Keratinocyte (primary cell): Measurements from ENCODE around the gene SERPINA1. TPM values are rescaled to one million over a fixed set of nuclear protein-coding genes. Genes with fewer than 3 reads are reported as not detected.

Source experiments
- DNase-seq: peaks from one replicate; pipeline ENCODE4 v3.0.0-alpha.2; 2011; ENCODE audit warnings: low read depth, missing footprints, low spot score
- FAIRE-seq: peaks from 2 replicates; lab custom pipeline; 2011; peaks lifted over from hg19 to GRCh38; lab: Jason Lieb, UNC
- H2AFZ ChIP-seq: 2 replicates; pipeline ENCODE4 v1.6.0; 2012; ENCODE audit warnings: low read length, control low read depth, inconsistent platforms; ENCODE audit not compliant: control insufficient read depth
- H3K27ac ChIP-seq: 2 replicates; pipeline ENCODE4 v1.5.1; 2011; ENCODE audit warnings: low read length; ENCODE audit not compliant: control insufficient read depth, insufficient read depth
- H3K27me3 ChIP-seq: 3 replicates; pipeline ENCODE4 v1.6.0; 2011; ENCODE audit warnings: low read length; ENCODE audit not compliant: control insufficient read depth, insufficient read depth; ENCODE audit errors: extremely low read depth
- H3K36me3 ChIP-seq, 2 experiments: 2 replicates in 1 of 2; 3 replicates in 1 of 2; pipeline ENCODE4 v1.5.1; 2011; ENCODE audit warnings: low read length in 2 of 2, mild to moderate bottlenecking in 1 of 2; ENCODE audit not compliant: control insufficient read depth in 2 of 2, insufficient read depth in 2 of 2; ENCODE audit errors: extremely low read depth in 1 of 2
- H3K4me1 ChIP-seq: 3 replicates; pipeline ENCODE4 v1.5.1; 2011; ENCODE audit warnings: low read length; ENCODE audit not compliant: control insufficient read depth, insufficient read depth; ENCODE audit errors: extremely low read depth
- H3K4me2 ChIP-seq: 3 replicates; pipeline ENCODE4 v1.6.0; 2011; ENCODE audit warnings: low read depth, low read length; ENCODE audit not compliant: control insufficient read depth, insufficient read depth; ENCODE audit errors: extremely low read depth
- H3K4me3 ChIP-seq, 3 experiments: fragments of 200-600 bp in 1 of 3; sonication (generic) in 1 of 3; 2 replicates in 2 of 3; 3 replicates in 1 of 3; pipeline ENCODE4 v1.5.1; 2011 to 2016; ENCODE audit warnings: low read length in 3 of 3, mild to moderate bottlenecking in 3 of 3, control low read depth in 2 of 3, inconsistent platforms in 1 of 3, low read depth in 1 of 3, mixed read lengths in 1 of 3, mixed run types in 1 of 3, moderate library complexity in 1 of 3; ENCODE audit not compliant: control insufficient read depth in 2 of 3, insufficient read depth in 2 of 3; ENCODE audit errors: extremely low read depth in 1 of 3
- H3K79me2 ChIP-seq: 2 replicates; pipeline ENCODE4 v1.6.0; 2012; ENCODE audit warnings: low read length; ENCODE audit not compliant: control insufficient read depth, insufficient read depth
- H3K9ac ChIP-seq: 3 replicates; pipeline ENCODE4 v1.6.0; 2011; ENCODE audit warnings: low read length; ENCODE audit not compliant: control insufficient read depth, insufficient read depth; ENCODE audit errors: extremely low read depth
- H3K9me1 ChIP-seq: 3 replicates; pipeline ENCODE4 v1.6.0; 2011; ENCODE audit warnings: low read length; ENCODE audit not compliant: control insufficient read depth, insufficient read depth; ENCODE audit errors: extremely low read depth
- H3K9me3 ChIP-seq: 2 replicates; pipeline ENCODE4 v1.5.1; 2012; ENCODE audit warnings: low read depth, low read length; ENCODE audit not compliant: control insufficient read depth
- H4K20me1 ChIP-seq: 3 replicates; pipeline ENCODE4 v1.6.0; 2011; ENCODE audit warnings: low read length; ENCODE audit not compliant: control insufficient read depth, insufficient read depth; ENCODE audit errors: extremely low read depth
- EZH2 ChIP-seq: IDR thresholded peaks from one replicate; pipeline ENCODE4 v1.6.1; 2012; ENCODE audit warnings: inconsistent platforms, mild to moderate bottlenecking, low read length, moderate library complexity
- dilution Hi-C: fragments of 300-500 bp; cut with MboI; formaldehyde crosslinking; loops from one replicate; pipeline ENCODE4 v1.7.0; 2020; ENCODE audit warnings: low sequenced_read_pairs; ENCODE audit not compliant: extremely low pct_ligation_motif_present
- polyA plus RNA-seq, 5 experiments: library from polyadenylated mRNA; depleted of rRNA in 3 of 5; stranded (reverse) in 3 of 5; stranded (forward) in 1 of 5; unstranded in 1 of 5; fragments of >200 nt; gene quantifications; 1 replicate in 1 of 5; 2 replicates in 3 of 5; 3 replicates in 1 of 5; pipeline versions ENCODE4 v1.2.1 to v1.2.3, GENCODE V29; 2011 to 2012; ENCODE audit warnings: missing spikeins in 2 of 5, low read depth in 1 of 5, low replicate concordance in 1 of 5
- TF ChIP-seq, protein P1 (sequence below), 3 experiments: IDR thresholded peaks in 1 of 3; conservative IDR thresholded peaks in 1 of 3; optimal IDR thresholded peaks in 1 of 3; 2 replicates in 2 of 3; 3 replicates in 1 of 3; pipeline versions ENCODE3 to v1.5.1; 2011; ENCODE audit warnings: low read length in 3 of 3, mild to moderate bottlenecking in 3 of 3, moderate library complexity in 2 of 3, control low read depth in 1 of 3, inconsistent platforms in 1 of 3; ENCODE audit not compliant: insufficient read depth in 2 of 3; ENCODE audit errors: extremely low read depth in 1 of 3

Gene SERPINA1
- polyA plus RNA-seq, 1 donor (not counting 4 experiments of a cell fraction or from before 2014, with no cell fraction given): 0.71 TPM

DNA sequence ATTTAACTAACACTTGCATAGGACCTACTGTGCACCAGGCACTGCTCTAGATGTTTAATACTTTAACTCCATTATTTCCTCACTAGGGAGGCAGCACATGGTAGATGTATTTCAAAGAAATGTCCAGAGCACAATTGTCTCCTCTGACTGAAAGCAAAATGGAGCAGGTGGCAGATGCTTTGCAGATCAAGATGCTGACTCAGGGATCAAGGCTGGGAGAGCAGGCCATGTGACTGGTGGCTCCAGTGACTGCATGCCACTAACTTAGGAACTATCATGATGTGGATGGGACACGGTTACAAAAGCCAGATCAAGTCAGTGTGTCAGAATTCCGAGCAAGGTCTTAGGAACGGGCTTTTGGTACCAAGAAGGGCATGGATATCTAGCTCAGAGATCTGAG lies 36.0 kb upstream of the SERPINA1 start:
- Histone ChIP-seq H3K4me3 (no peak overlapping the region), H4K20me1 (no peaks in the 10 kb centered on the region), H3K4me2 (no peak overlapping the region), H3K9me3 (no peaks in the 10 kb centered on the region), H3K27me3 (no peaks in the 10 kb centered on the region), H3K79me2 (no peaks in the 10 kb centered on the region), H3K36me3 (no peaks in the 10 kb centered on the region), H3K9me1 (no peaks in the 10 kb centered on the region), H3K4me1 (peaks cover 10% of the 10 kb centered on the region), H3K9ac (no peak overlapping the region), H2AFZ (no peak overlapping the region), H3K27ac (no peak overlapping the region)
- no peak for TF ChIP-seq EZH2
- TF ChIP-seq, protein P1, sequence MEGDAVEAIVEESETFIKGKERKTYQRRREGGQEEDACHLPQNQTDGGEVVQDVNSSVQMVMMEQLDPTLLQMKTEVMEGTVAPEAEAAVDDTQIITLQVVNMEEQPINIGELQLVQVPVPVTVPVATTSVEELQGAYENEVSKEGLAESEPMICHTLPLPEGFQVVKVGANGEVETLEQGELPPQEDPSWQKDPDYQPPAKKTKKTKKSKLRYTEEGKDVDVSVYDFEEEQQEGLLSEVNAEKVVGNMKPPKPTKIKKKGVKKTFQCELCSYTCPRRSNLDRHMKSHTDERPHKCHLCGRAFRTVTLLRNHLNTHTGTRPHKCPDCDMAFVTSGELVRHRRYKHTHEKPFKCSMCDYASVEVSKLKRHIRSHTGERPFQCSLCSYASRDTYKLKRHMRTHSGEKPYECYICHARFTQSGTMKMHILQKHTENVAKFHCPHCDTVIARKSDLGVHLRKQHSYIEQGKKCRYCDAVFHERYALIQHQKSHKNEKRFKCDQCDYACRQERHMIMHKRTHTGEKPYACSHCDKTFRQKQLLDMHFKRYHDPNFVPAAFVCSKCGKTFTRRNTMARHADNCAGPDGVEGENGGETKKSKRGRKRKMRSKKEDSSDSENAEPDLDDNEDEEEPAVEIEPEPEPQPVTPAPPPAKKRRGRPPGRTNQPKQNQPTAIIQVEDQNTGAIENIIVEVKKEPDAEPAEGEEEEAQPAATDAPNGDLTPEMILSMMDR (optimal IDR thresholded peaks at IDR 0.05 in 1 of 3, IDR thresholded peaks at IDR 0.05 in 1 of 3, conservative IDR thresholded peaks at IDR 0.05 in 1 of 3; ENCODE audit: extremely low read depth in 1 of 3, insufficient read depth in 2 of 3, low read length in 3 of 3): no peak
- no peak for DNase-seq
- dilution Hi-C loops: no loop called here
- FAIRE-seq: no peak

DNA sequence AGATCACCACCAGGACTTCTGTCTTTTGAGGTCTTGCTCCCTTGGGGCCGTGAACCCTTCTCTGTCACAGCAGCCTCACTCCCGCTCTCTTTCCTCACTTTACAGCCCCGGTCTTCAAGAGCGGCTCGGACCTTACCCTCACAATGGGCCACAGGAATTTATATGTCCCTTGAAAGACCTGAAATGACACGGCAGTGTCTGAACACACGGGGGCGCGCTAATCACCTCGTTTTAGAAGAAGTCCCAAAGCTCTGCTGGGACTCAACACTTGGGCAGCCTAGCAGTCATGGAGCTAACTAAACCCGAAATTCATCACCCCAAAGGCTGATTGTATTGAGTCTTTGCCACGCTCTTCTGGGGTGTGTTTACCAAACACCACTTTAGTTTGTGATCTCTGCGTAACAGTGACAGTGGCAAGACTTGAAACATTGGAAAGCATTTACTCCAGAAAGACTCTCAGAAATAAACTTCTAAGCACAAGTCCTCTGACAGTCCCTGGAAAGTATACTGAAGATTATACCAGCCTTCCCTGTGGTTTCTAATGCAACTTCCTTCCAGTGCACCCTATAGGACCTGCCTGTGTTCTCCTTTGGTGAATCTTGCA lies 35.2 kb upstream of the SERPINA1 start:
- Histone ChIP-seq H3K4me2 (peak overlapping the region; percentile 55), H3K27me3 (no peaks in the 10 kb centered on the region), H3K4me3 (no peak overlapping the region), H3K79me2 (no peaks in the 10 kb centered on the region), H3K4me1 (peaks cover 10% of the 10 kb centered on the region), H3K27ac (no peak overlapping the region), H3K9ac (no peak overlapping the region), H4K20me1 (no peaks in the 10 kb centered on the region), H3K9me1 (no peaks in the 10 kb centered on the region), H3K9me3 (no peaks in the 10 kb centered on the region), H3K36me3 (no peaks in the 10 kb centered on the region), H2AFZ (peak overlapping the region; percentile 79)
- DNase-seq (peak; percentile 41), FAIRE-seq (peak; percentile 53)
- dilution Hi-C loops: no loop called here
- TF ChIP-seq EZH2: no peak
- TF ChIP-seq, protein P1 (optimal IDR thresholded peaks at IDR 0.05 in 1 of 3, IDR thresholded peaks at IDR 0.05 in 1 of 3, conservative IDR thresholded peaks at IDR 0.05 in 1 of 3; ENCODE audit: extremely low read depth in 1 of 3, insufficient read depth in 2 of 3, low read length in 3 of 3): peak; percentile 73 to 80 (median 76)
